Inferior parietal cortex (tissue), 1 donor: ENCODE measurements around the gene VPS54.

Experiments
- DNase-seq: peaks from one replicate; pipeline ENCODE4 v3.0.0-alpha.2; 2016; ENCODE audit errors: extremely low spot score

Gene VPS54

DNA sequence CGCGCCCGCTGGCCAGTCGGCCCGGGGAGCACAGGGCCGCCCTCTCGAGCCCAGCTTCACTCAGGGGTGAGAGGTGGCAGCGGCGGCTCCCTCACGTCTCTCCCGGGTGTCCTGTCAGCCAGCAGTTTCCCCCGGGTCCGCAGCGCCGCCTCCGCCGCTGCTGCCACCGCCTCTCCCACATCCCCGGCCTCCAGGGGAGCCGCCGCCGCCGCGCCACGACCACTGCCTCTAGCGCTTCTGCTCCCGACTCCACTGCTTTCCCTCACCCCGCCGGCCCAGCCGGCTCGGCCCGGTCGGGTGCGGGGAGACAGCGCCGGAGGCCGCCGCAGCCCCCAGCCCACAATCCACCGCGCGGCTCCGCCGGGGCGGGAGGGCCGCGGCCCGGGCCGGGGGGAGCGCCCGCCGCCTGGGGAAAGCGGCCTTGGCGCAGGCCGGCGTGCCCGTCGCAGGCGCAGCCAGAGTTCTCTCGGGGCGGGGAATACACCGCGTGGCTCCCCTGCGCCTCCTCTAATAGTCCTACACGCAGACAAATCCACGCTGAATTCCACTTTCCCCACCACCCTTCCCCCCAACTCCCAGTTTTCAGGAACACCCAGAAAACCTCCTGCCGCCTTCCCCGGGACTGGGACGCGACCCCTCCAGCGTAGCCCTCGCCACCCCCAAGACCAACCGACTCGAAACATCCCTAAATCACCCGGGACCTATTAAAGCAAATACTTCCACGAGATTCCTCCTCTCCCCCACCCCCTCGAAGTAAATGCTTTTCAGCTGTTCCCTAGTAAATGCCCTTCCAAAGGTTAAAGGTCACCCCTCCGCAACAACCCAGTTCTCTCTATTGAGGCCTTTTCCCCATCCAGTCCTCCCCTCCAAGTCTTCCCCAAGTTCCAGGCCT lies at the start of gene VPS54:
Gene VPS54, minus strand, starts transcription at position 346 of the 892 bp plus-strand sequence. CDS start 35,429 bp downstream, outside the sequence.
- DNase-seq = peak; percentile 48

- DNase-seq = no peak
Observed at GRCh38 chr2:64067326-64067725, 48.1 kb upstream of the VPS54 start.

DNA sequence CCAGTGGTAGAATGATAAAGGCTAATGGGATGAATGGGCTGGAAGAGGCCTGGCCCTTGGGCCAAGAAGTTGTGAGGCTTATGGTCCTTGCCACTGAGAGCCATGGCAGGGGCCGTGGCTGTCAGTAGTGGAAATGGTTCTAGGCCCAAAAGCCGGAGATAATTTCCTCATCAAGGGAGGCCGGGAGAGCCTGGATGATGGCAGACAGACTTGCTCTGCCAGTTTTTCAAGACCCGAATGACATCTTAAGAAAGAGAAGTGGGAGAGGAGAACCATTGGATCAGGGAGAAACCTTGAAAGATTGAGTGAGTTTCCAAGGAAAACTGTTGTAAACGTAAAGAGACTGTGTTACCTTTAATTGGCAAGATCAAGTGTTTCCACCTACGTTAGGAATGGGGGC lies 46.3 kb upstream of the VPS54 start:
- no peak for DNase-seq

DNA sequence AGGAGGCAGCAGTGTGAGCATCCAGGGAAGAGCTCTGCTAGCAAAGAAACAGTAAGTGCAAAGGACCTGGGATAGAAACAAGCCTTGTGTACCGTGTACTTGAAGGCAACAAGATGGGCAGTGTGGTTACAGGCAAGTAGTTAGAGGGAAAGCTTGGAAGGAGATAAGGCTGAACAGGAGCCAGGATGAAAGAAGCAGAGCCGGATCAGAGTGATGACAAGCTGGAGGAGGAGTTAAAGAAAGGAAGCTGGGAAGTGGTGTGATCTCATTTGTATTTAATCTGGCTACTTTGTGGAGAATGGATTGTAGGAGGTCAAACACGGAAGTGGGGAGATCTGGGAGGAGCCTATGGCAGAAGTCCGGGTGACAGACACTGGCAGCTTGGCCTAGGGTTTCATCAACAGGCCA lies 44.7 kb upstream of the VPS54 start:
- DNase-seq = no peak

- DNase-seq = no peak
Observed at GRCh38 chr2:64063454-64063853, 44.2 kb upstream of the VPS54 start.

- no peak for DNase-seq
Observed at GRCh38 chr2:64062840-64063239, 43.6 kb upstream of the VPS54 start.

GRCh38 chr2:64059270-64059669 lies 40.0 kb upstream of the VPS54 start:
- no peak for DNase-seq

GRCh38 chr2:64056021-64056420 lies 36.8 kb upstream of the VPS54 start:
- DNase-seq = no peak

DNA sequence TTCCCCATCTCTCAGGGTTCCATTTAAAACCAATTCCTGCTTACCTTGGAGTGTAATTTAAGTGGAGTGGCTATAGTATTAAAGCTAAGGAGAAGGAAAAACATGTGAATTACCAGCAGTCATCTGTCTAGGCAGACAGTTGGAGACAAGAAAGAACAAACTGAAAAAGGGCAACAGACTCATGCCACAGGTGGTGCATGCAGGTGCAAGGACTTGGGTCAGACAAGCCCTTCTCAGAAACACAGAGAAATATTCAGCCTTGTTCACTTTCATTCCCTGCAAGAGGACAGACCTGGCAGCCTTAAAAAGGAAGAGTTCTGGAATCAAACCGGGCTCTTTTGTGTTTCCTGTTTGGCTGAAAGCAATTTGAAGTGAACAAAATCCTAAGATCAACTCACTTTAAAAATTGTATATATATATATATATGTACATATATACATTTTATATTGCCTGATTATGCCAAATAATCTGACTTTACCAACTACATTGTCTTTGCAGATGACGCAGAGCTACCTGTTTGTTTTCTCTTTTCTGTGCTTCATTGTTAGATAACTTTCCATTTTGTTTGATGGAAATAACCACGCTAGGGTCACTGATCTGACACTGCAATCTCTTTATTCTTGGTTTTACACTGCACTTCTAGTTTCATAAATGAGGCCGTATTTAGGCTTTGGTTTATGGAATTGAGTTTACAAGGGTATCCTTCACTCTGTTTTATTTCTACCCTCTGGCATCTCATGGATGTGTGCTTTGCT lies 35.1 kb upstream of the VPS54 start:
- DNase-seq = no peak

- DNase-seq = peak; percentile 25
Observed at GRCh38 chr2:64052463-64053241, 33.4 kb upstream of the VPS54 start.

- DNase-seq = peak; percentile 90
Observed at GRCh38 chr2:64049633-64050220, 30.5 kb upstream of the VPS54 start.

DNA sequence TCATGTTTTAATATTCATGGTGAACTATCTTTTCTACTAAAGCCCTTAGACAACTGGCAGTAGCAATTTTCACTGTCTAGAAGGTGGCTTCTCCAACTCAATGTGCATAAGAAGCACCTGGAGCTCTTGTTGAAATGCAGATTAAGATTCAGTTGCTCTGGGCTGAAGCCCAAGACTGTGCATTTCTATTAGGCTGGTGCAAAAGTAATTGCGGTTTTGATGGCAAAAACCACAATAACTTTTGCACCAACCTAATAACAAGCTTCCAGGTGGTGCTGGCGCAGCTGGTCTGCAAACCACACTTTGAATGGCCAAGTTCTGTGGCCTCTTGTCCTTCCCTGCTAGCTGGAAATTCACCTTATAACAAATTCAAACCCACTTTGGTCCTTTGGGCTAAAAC lies 26.7 kb upstream of the VPS54 start:
- no peak for DNase-seq

DNA sequence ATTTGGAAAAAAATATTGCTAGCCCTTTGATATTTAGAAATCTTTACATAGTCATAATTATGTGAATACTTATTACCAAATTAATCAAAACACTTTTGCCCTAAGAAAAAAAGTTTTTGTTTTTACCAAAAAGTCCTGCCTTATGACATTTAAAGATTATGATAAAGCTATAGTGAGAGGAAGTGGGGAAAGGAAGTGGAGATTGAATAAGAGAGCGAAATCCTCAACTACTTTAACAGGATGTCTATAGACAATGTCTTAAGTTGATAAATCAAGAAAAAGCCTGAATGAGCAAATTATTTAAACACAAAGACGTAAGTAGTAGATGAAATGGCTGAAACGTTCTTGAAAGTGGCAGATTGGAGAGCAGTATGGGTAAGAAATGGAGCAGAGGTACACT lies 20.9 kb upstream of the VPS54 start:
- DNase-seq = no peak

DNA sequence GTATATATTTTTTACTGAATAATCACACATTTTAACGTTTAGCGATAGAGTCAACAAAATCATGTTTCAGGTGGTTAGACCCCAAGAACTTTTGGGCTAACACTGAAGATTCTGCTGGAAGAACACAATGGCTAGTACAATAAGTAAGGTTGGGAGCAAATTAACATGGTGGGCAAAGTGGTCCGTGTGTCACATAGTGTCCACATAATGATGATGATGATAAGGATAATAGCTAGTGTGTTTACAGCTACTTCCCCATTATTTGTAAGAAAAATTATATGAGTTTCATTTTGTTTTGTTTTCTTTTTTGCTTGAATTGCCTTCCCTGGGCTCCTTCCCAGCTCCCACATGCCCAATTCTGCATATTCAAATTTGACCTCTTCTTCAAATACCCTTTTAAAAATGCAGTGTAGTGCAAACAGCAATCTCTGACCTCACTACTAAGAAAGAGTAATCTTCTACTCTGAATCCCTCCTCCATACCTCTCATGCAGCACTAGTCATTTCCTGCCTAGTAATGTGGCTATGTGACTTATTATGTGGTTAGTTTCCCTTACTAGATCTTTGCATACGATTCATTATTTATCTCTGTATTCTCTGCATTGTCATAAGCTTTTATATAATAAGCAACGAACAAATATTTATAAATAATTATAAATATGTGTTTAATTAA lies 16.9 kb upstream of the VPS54 start:
- no peak for DNase-seq

- DNase-seq = no peak
Observed at GRCh38 chr2:64035072-64035942, 16.1 kb upstream of the VPS54 start.

DNA sequence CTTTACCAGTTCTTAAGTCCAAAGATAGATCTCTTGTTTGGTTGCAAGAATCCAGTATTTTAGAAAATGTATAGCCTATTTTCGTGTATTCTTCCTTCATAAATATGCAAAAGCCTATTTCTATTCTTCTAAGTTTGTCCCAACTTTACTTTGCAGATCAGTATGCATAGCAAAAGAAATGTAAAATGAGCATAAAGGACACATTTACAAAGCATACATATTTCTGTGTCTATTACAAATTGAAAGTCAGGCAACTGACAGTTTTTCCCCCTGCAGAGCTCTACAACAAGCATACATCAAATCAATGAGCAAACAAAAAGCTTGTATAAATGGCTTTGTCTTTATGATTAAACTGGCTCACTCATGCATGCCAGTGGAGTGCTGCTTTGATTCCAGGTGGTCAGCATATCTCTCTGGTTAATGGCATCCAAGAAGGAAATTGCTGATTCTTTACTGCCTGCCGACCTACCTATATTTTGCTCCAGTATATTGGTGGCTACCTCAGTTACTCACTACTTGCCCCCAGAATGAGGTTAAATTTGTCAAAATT lies 10.0 kb upstream of the VPS54 start:
- no peak for DNase-seq

- no peak for DNase-seq
Observed at GRCh38 chr2:64025741-64026140, 6.5 kb upstream of the VPS54 start.

- DNase-seq = no peak
Observed at GRCh38 chr2:64024259-64024949, 5.2 kb upstream of the VPS54 start.
